Measurements from ENCODE around the gene COX14.
A peak's percentile ranks its signal among the peaks of the same experiment; 100 is the strongest.
"Not testable (repeated sequence)": the region's sequence is repeated elsewhere in the genome, so short reads cannot be mapped to it uniquely, and the experiment has no call there.

COX14 gene

GRCh38 chr12:50110127-50110761, 1.8 kb upstream of the COX14 start:
- DNase-seq = peak; percentile 79 to 94 (median 90)

DNA sequence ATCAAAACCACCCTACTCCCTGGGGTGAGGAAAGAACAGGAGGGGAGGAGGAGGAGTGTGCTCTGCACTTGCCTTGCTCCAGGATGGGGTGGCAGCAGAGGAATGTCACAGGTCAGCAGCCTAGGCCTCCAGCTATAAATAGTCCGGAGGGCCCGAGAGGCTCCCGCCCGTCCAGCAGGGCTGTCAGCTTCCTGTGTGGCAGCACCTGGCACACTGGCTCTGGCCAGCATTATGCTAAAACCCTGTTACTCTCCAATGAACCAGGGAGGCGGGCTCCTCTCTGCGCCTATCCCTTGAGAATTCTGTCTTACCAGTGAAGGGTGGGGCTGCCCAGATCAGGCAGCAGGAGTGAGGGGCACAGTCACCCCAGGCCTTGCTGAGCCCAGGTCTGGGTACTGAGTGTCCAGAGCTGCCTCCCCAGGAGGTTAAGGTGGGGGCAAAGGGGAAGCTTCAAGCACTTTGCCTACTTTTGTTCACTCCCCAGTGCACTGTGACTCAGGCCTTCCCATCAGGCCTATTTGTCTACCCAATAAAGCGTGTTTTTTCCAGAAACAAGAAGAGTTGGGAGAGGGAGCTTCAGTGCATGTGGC, 1.2 kb upstream of the COX14 start:
- DNase-seq = peak; percentile 65 to 86 (median 80)

DNA sequence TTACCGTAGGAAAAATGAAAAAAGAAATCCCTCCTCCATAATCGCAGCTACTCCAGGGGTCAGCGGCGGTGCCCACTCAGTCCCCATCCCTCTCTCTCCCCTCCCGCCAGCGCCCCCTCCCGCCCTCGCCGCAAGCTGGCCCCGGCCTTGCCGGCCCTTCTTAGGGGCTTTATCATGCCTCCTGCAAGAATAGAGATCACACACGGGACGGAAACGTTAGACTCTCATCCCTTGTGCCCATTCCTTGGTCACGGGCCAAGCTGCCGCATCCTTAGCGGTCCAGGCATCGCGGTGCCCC, 692 bp upstream of the COX14 start:
- no peak for DNase-seq

GRCh38 chr12:50112456-50113218, 601 bp downstream of the COX14 start:
- peak; percentile 59 to 71 (median 67) for DNase-seq

DNA sequence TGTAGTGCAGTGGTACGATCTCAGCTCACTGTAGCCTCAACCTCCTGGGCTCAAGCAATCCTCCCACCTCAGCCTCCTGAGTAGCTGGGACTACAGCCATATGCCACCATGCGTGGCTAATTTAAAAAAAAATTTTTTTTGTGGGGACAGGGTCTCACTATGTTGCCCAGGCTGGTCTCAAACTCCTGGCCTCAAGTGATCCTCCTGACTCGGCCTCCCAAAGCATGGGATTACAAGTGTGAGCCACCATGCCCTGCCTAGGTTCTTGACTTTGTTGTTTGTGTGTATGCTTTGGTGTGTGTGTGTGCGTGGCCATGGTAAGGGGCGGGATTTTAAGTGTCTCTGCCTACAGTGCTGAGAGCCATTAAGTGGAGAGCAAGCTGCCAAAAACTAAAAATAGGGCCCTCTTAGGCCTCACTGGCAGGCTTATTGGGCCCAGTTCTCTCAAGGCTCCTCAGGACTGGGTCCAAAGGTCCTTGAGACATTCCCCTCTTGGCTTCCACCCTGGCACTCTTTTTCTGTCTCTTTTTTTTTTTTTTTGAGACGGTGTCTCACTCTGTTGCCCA, 5.1 kb downstream of the COX14 start:
- DNase-seq = no peak

DNA sequence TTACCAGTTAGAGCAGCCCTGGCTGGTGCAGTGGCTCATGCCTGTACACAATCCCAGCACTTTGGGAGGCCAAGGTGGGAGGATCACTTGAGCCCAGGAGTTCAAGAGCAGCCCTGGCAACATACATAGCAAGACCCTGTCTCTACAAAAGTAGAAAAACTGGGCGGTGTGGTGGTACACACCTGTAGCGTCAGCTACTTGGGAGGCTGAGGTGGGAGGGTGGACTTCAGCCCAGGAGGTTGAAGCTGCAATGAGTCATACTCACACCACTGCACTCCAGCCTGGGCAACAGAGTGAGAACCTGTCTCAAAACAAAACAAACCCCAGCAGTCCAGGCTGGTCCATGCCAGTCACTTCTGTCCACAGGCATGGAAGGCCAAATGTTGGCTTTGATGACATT, 7.4 kb downstream of the COX14 start:
- DNase-seq = no peak

DNA sequence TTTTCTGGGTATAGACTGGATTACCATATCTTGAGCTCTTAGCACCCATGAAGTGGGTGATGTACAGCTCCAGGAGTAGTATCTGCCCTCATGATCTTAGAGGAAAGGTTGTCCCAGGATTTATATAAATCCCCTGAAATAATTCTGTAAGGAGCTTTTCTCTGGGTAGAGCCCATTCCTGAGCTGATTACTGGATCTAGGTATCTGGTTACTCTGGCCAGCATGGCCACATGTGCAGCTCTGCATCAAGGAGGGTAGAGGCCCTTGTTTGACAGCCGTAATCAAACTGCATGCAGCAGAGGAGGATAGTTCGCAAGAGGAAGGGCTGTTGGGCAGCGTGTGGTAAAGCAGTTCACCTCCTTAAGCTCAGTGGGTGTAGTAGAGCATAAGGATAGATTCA, 8.5 kb downstream of the COX14 start:
- DNase-seq = no peak

DNA sequence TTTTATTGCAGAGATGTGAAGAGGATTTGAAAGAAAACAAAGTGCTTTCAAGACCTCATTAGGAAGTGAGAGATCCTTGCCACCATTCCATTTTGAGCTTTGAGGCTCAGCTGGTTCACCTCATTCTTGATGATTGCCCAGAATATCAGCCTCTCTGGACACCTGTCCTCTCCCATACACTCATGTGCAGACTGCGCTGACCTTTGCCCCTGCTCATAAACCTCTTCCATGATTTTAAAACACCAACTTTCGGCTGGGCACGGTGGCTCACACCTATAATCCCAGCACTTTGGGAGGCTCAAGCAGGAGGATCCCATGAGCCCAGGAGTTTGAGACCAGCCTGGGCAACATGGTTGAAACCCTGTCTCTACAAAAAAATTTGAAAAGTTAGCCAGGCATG, 8.9 kb downstream of the COX14 start:
- no peak for DNase-seq

DNA sequence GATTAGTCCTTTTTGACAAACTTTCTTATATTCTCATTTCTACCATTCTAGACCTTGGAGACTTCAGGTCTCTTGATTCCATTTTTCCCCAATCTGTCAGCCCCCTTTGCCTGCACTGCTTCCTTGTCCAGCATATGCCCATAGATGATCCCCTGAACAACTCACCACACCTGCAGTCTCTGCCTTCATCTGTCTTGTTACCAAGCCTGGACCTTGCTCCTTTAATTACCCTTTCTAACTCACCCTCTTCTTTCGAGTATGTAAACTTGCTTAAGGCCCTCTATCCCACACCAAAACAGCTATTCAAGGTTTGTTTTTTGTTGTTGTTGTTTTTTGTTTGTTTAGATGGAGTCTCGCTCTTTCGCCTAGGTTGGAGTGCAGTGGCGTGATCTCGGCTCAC, 9.6 kb downstream of the COX14 start:
- DNase-seq = no peak

GRCh38 chr12:50123203-50123602, 11.2 kb downstream of the COX14 start:
- no peak for DNase-seq

DNA sequence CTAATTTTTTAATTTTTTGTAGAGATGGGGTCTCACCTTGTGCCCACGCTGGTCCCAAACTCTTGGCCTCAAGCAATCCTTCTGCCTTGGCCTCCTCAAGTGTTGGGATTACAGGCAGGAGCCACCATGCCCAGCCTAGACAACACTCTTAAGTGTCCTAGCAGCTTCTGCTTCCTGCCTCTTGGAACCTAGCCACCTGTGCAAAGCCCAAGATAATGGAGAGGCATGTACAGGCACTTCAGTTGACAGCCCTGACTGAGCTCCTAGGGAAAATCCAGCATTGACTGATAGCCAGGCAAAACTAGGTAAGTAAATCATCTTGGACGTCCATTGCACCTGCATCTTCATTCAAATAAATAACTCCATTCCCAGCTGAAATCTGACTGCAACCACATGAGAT, 15.5 kb downstream of the COX14 start:
- DNase-seq = no peak

- DNase-seq = peak in 2 of 4 experiments; percentile 53 to 63
Measured at GRCh38 chr12:50129290-50129689, 17.3 kb downstream of the COX14 start.

DNA sequence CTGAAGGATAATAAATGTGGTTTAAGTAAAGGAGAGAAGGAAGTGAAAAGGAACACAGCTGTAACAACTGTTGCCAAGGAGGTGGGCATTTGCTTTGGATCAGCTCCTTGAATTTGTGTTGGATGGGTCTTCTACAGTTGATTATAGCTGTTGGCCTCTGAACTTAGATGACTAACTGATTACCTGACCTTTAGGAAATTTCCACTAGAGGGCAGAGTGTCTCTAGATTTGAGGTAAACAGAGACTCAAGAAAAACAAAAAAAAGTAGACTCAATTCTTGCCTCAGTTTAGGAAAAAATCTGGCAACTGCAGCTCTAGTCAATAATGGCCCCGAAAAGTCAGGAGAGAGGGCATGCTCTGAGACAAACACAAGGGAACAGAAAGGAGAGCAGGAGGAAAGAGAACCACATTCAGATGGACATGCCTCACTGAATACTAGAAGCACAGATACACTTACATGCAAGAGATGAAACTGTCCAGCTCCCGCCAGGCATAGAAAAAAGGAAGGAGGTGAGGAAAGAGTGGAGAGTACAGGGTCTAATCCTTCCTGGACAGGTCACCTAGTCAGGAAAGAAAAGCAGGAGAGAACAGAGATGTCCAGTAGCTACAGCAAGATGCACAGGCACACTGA, 20.6 kb downstream of the COX14 start:
- DNase-seq = peak in 3 of 4 experiments; percentile 24 to 71 (median 41)

- DNase-seq = no peak
Measured at GRCh38 chr12:50142993-50143392, 31.0 kb downstream of the COX14 start.

DNA sequence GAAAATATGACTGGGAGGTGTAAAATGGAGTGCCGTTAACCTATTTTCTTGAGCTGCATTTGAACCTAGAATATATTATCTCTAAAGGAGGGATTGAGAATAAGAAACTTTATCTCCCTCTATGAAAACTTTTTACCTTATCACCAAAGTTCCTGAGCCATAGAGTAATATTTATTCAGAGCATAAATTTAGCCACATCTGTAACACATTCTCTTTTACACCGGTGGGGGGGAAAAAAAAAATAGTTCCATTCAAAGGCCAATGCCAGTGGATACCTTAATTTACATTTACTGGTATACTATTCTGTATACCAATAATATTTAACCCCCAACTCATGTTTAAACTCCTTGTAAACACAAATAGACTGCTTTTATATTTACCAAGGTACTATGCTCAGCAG, 33.4 kb downstream of the COX14 start:
- DNase-seq = no peak

GRCh38 chr12:50147281-50147680, 35.2 kb downstream of the COX14 start:
- no peak for DNase-seq

DNA sequence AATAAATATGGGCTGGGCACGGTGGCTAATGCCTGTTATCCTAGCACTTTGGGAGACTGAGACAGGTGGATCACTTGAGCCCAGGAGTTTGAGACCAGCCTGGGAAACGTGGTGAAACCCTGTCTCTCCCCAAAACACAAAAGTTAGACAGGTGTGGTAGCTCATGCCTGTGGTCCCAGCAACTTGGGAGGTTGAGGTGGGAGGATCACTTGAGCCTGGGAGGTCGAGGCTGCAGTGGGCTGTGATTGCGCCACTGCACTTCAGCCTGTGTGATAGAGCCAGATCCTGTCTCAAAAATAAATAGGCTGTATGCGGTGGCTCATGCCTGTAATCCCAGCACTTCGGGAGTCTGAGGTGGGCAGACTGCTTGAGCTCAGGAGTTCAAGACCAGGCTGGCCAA, 36.0 kb downstream of the COX14 start:
- DNase-seq = not testable (repeated sequence)

- no peak for DNase-seq
Measured at GRCh38 chr12:50149311-50149710, 37.3 kb downstream of the COX14 start.

DNA sequence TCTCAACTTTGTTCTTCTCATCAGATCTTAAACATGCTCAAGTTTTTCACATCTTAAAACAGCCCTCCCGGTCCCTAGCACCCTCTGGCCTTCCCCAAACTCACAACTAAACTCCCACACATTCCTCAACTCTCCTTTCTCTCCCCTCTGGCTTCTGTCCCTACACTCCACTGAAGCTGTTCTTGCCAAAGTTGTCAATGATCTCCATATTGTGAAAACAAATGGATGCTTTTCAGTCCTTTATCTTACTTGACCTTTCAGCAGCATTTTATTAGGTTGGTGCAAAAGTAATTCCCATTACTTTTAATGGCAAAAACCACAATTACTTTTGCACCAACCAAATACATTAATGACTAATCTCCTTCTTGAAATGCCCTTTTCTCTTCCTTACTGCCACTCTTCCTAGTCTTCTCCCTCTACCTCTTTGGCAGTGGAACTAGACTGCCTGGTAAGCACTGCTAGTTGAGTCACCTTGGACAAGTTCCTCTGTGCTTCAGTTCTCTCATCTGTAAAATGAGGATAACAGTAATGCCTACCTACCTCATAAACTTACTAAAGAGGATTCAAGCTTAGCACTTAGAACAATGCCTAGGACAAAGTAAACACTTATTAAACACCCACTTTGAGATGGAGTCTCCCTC, 39.1 kb downstream of the COX14 start:
- peak in 1 of 4 experiments; percentile 18 for DNase-seq

DNA sequence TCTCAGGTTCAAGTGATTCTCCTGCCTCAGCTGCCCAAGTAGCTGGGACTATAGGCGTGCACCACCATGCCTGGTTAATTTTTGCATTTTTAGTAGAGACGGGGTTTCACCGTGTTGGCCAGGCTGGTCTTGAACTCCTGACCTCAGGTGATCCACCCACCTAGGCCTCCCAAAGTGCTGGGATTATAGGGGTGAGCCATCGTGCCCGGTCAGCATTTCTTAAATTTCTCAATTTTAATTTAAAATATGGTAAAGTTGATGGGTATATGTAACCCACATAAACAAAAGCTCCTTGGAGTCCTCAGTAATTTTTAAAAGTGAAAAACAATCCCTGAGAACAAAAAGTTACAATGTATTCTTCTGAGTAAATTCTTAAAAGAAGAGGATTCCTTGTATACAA, 42.9 kb downstream of the COX14 start:
- not testable (repeated sequence) for DNase-seq

DNA sequence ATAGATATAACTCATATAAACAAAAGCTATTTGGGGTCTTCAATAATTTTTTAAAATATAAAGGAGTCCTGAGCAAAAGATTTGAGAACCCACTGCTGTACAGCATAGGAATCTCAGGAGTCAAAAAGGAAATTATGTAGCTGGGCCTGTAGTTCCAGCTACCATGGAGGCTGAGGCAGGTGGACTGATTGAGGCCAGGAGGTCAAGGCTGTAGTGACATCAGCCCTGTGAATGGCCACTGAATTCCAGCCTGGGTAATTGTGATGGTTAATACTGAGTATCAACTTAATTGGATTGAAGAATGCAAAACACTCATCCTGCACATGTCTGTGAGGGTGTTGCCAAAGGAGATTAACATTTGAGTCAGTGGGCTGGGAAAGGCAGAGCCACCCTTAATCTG, 44.6 kb downstream of the COX14 start:
- DNase-seq = no peak

GRCh38 chr12:50157259-50157658, 45.2 kb downstream of the COX14 start:
- no peak for DNase-seq

DNA sequence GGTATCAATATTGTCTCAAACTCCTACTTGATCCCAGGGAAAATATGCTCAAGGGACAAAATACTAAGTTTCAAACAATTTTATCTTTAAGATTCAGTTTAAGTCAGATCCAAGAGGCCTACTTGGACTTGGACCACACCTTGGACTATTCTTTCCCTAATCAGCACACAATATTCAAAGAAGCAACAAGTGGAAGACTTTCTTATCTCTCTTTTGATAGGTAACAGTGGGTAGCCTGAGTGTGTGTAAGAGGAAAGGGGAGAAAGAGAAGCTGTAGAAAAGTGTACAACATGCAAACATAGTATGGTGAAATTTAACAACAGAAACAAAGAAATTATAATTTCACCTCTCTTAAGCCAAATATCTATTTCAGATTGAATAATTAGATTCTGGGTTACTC, 48.6 kb downstream of the COX14 start:
- no peak for DNase-seq

All from suppressor macrophage (primary cell).